ENCODE results near the gene IER5L.
A peak's percentile ranks its signal among the peaks of the same experiment; 100 is the strongest.

The IER5L gene

DNA sequence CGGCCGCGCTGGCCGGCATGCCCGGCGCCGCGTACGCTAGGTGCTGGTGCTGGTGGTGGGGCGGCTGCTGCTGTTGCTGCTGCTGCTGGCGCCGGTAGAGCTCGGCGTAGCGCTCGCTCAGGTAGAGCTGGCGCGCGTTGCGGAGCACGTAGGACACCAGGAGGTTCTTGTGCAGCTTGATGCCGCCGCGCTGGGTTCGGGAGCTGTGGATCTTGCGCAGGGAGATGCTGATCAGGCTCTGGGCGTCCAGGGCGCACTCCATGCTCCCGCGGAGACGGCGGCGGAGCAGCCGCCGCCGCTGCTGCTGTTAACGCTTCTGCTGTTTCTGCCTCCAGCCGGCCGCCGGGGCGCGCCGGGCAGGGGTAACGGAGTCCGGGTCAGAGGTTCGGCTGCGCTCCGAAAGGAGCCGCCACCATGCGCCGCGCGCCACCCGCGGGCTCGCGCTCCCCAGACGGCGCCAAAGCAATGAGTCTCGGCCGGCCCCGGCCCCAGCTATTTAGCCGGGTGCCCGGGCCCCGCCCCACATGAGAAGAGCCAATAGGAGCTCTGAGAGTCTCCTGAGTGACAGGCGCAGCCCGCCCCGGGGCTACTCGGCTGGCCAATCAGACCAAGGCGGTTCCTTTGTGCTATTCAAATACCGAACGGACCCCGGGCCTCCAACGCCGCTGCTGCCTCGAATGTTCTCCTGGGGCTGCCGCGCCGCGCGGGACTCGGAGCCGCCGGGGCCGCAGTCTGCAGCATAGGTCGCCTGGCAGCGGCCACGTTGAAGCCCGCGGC is at the start of gene IER5L:
TSS of gene IER5L (minus strand) at position 471 of the 777 bp plus-strand sequence. CDS start at position 262, 209 bp downstream.
- peak; percentile 88 for DNase-seq (ENCODE audit: low read depth in 2 of 2)

GRCh38 chr9:129227843-129228189 is 49.8 kb upstream of the IER5L start:
- DNase-seq (ENCODE audit: low read depth in 2 of 2): no peak

DNA sequence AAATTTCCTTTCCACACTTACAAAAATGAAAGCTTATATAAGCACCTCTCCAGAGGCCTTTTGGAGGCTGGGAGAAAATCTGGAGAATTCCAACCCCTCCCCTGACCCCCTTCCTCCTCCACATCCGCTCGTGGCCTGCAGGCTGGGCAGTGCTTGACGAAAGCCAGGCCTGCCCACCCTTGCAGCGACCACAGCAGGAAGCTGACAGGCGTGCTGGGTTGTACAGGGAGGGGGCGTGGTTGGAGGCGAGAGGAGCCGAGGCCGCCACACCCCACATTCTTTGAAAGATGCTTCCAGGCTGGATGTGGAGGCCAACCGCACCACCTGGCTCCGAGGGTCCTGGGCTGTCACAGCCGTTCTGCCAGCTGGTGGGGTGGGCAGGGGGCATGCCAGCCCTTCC is 47.8 kb upstream of the IER5L start:
- peak in 1 of 2 donors; percentile 36 for DNase-seq (ENCODE audit: low read depth in 2 of 2)

- DNase-seq (ENCODE audit: low read depth in 2 of 2): no peak
These were observed 47.4 kb upstream of the IER5L start for GRCh38 chr9:129225490-129225778.

GRCh38 chr9:129224618-129225489 is 46.8 kb upstream of the IER5L start:
- no peak for DNase-seq (ENCODE audit: low read depth in 2 of 2)

DNA sequence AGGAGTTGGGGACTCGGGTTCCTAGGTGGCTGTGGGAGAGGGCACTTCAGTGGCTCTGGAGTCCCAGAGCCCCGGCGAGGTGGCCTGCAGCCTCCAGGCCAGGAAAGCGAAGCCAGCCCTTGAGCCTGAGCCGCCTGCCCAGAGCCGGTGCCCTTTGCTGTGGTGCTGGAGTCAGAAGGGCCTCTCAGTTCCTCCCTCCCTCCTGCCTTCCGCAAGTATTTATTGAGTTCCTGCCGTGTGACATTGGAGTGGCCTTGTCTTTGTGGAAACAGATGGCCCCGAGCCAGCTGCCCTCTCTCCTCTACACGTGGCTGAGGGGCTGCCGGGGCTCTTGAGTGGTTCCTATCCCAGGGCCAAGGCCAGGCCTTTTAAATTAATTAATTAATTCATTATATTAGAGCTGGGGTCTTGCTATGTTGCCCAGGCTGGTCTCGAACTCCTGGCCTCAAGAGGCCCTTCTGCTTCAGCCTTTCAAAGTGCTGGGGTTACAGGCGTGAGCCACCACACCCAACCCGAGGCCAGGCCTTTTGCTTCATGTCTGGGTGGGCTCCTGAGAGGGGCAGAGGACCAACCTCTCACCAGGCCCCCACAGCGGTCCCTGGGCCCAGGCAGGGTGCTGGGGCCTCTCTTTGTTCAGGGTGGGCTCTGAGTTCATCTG is 45.6 kb upstream of the IER5L start:
- no peak for DNase-seq (ENCODE audit: low read depth in 2 of 2)

- DNase-seq (ENCODE audit: low read depth in 2 of 2): no peak
These were observed 44.8 kb upstream of the IER5L start for GRCh38 chr9:129222819-129223218.

- no peak for DNase-seq (ENCODE audit: low read depth in 2 of 2)
These were observed 44.0 kb upstream of the IER5L start for GRCh38 chr9:129221979-129222635.

DNA sequence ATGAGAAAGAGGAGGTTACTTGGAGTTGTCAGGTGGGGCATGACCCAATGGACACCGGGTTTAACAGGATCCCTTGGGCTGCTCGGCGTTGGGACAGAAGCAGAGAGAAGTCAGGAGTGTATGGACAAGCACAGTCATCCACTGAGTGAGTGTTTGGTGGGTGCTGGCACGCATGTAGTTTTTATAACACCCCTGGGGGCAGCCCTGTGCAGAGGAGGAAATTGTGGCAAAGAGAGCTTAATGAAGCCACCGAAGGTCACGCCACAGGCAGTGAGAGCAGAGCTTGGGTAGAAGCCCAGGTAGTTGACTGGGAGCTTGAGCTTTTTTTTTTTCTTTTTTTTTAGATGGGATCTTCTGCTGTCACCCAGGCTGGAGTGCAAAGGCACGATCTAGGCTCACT is 43.2 kb upstream of the IER5L start:
- DNase-seq (ENCODE audit: low read depth in 2 of 2): no peak

DNA sequence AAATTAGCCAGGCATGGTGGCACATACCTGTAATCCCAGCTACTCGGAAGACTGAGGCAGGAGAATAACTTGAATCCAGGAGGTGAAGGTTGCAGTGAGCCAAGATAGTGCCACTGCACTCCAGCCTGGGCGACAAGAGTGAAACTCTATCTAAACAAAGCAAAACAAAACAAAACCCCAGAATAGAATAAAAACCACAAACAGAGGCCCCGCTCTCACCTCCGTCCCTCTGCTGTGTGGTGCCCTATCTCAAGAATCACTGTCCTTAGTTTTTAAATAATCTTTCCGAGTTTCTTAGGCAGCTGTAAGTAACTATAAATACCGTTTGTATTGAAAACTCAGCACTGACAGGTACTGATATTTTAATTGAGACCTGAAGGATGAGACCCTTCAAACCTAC is 42.7 kb upstream of the IER5L start:
- no peak for DNase-seq (ENCODE audit: low read depth in 2 of 2)

DNA sequence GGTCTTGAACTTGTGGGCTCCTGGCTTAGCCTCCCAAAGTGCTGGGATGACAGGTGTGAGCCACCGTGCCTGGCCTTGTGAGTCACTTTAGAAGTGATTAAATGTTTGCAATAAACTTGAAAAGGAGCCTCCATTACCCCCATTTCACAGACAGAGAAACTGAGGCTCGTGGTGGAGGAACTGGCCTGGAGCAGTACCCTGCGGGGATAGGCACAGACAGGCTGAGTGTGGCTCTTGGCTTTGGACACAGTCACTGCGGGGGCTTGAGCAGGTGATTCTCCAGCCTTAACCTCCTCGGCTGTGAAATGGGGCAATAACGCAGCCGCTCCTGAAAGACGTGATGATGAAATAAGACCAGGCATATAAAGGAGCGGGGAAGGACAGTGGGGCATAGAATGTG is 40.9 kb upstream of the IER5L start:
- DNase-seq (ENCODE audit: low read depth in 2 of 2): no peak

GRCh38 chr9:129218272-129218625 is 40.2 kb upstream of the IER5L start:
- no peak for DNase-seq (ENCODE audit: low read depth in 2 of 2)

DNA sequence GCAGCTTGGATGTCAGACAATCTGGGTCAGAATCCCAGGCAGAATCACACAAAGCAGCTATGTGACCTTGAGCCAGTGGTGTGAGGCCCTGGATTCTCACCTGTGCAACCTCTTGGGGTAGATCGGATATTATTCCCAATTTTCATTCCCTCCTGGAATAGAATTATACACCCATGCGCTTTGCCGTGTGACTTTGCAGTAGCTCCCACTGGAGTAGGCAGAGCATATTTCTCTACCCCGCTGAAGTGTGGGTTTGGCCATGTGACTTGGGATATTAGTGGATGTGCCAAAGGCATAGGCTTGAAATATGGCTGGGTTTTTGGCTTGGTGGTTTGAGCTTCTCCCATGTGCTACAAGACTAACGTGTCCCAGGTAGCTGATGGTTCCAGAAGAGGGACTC is 35.5 kb upstream of the IER5L start:
- no peak for DNase-seq (ENCODE audit: low read depth in 2 of 2)

DNA sequence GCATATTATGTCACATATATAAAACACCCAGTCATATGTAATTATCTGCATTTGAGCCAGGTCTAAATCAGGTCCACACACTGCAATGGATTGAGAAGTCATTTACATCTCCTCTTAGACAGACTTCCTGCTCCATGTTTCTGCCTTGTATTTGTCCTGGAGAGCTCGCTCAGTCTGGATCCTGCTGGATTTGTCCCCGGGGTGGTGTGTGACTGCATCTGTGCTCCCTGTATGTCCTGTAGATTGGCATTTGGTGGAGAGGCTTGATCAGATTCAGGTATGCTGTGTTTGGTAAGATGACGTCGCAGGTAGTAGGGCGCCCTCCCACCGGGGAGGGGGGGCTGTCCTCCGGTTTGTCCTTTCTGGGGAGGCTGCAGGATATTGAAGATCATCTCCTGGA is 33.6 kb upstream of the IER5L start:
- no peak for DNase-seq (ENCODE audit: low read depth in 2 of 2)

GRCh38 chr9:129210125-129210524 is 32.1 kb upstream of the IER5L start:
- no peak for DNase-seq (ENCODE audit: low read depth in 2 of 2)

GRCh38 chr9:129209580-129209979 is 31.5 kb upstream of the IER5L start:
- no peak for DNase-seq (ENCODE audit: low read depth in 2 of 2)

DNA sequence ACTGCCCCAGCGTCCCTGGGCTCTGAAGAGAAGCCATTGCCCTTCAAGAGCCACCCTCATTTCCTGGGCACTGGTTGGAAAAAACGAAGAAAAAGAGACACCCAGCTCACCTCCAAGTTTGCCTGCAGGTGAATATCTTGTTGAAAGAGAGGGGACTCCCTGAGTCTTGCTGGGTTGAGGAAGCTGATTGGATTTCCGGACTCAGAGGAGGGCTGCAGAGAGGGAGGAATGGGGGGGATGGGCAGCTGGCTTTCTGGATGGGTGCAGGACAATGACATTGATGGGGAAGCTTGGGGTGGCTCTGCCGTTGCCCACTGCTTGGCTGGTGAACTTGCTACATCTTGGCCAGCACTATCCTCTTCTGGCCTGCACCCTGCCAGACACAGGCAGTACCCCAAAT is 31.0 kb upstream of the IER5L start:
- DNase-seq (ENCODE audit: low read depth in 2 of 2): no peak

DNA sequence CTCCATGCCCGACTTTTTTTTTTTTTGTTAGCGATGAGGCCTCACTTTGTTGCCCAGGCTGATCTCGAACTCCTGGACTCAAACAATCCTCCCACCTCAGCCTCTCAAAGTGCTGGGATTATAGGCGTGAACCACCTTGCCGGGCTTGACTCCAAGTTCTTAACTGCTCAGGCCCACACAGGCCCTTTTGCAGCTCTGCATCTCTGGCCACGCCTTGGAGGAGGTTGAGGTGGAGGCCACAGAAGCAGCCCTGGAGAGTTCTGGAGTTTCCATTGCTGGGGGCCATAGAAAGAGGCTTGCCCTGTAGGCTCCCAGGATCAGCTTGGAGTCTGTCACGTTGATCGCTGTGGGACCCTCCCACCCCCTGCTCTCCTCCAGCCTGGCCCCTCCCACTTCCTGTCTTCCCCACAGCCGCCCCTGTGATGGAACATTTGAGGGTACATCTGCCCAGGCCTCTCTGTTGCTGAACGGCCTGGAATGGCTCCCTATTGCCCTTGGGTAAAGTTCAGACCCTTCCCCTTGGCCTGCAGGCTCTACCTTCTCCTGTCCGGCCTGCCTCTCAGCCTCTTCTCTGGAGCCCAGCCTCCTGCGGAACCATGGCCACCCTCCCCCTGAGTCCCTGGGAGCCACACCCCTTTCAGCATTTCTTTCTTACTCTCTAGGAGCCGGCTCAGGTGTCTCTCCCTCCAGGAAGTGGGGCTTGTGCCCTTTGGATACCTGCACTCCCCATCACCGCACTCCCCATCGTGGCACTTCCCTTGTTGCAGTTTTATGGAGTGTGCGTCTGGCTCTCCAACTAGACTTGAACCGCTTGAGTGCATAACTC is 30.4 kb upstream of the IER5L start:
- DNase-seq (ENCODE audit: low read depth in 2 of 2): peak; percentile 59 to 62

GRCh38 chr9:129206905-129207304 is 28.8 kb upstream of the IER5L start:
- DNase-seq (ENCODE audit: low read depth in 2 of 2): no peak

DNA sequence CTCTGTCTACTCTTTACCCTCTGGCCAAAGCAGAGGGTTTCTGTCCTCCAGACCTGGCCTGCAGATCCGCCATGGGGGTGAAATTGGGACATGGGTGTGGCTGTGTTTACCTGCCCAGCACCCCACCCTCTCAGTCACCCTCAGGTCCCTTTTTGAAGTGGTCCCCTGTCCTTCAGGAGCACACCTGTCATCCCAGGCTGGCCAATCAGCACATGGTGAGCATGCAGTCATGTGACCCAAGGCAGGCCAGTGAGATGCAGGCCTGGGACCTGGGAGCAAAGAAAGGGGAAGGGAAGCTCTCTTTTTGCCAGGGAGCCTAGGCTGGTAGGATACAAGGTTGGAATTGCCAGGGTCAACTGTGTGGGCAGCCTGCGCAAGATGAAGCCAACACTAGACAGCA is 28.3 kb upstream of the IER5L start:
- no peak for DNase-seq (ENCODE audit: low read depth in 2 of 2)

- no peak for DNase-seq (ENCODE audit: low read depth in 2 of 2)
These were observed 26.8 kb upstream of the IER5L start for GRCh38 chr9:129204840-129205239.

- DNase-seq (ENCODE audit: low read depth in 2 of 2): no peak
These were observed 25.5 kb upstream of the IER5L start for GRCh38 chr9:129203556-129203909.

Measured in stimulated activated CD8-positive, alpha-beta memory T cell treated with anti-CD3 and anti-CD28 coated beads, Interleukin-15, amount 100 ng/mL, for 48 hours (primary cell).